GM18907 (cell line): ENCODE data around the gene KIAA1671.
"Not testable (repeated sequence)": the region's sequence is repeated elsewhere in the genome, so short reads cannot be mapped to it uniquely, and the experiment has no call there.

Source experiments
- ATAC-seq: cut with Tn5 transposase; IDR thresholded peaks from one replicate; pipeline ENCODE4 v1.9.1; 2021; ENCODE audit warnings: mild to moderate bottlenecking, moderate library complexity; ENCODE audit not compliant: unreplicated experiment

The KIAA1671 gene

DNA sequence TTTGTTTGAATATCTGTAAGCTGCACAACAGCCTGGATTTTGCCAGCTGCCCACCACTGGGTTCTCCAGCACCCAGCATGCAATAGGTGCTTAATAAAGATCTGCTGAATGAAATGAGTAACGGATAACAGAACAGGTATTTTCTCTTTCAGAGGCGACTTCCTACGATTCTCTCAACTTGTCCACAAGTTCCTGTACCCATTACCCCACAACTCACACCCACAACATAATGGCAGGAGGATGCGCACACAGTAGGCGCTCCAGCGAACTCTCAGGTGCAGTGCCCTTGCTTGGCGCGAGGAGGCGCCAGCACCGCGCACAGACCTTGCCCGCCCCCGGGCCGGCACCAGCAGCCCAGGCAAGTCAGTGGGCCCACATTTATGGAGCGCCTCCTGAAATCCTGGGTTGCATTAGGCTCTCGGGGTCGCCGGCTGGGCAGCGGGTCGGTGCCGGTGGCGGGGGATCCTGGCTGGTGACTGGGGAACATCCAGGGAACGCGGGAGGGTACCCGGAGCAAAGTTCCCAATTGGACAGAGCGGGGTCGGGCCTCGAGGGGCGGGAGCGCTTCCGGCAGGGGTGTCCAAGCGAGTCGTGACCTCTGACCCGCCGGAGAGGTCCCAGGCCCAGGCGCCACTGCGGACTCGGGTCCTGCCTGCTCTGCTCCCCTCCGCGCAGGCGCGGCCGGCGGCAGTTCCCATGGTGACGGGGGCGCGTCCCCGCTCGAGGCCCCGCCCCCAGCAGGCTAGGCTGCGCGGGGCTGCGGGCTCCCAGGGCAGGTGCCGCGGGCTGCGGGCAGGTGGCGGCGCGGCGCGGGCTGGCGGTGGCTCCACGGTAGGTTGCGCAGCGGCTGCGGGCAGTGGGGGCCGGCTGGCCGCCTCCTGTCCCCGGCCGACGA, at the start of gene KIAA1671:
TSS of gene KIAA1671 (plus strand) at position 775 of the 895 bp plus-strand sequence. CDS start 75,284 bp downstream, outside the sequence.
- peak; percentile 74 for ATAC-seq

DNA sequence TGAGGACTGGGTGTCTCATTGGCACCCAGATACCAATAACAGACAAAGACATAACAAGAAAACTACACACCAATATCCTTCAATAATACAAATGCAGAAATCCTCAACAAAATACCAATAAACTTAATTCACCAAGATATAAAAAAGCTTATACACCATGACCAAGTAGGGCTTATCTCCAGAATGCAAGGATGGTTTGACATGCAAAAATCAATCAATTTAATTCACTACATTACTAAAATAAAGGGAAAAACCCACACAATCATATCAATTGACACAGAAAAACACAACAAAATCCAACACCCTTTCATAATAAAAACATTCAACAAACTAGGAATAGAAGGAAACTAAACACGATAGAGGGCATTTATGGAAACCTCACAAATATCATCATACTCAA, 46.6 kb upstream of the KIAA1671 start:
- no peak for ATAC-seq

GRCh38 chr22:24907101-24907500, 45.4 kb upstream of the KIAA1671 start:
- ATAC-seq: not testable (repeated sequence)

DNA sequence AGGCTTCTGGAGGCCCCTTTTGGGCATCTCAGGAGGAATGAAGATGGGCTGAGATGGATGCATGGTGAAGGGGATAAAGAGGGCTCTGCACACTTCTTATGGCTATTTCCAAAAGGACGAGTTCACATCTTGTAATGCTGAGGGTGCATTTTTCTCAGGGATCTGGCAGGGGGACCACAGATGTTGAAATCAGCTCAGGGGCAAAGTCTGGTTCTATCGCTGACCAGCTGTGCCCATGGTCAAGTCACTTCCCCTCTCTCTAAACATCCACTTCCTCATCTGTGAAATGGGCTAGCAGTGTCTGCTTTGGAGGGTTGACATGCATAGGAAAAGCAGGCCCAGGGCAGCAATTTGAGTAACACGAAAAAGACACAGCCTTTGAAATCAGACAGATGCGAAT, 32.5 kb upstream of the KIAA1671 start:
- no peak for ATAC-seq

DNA sequence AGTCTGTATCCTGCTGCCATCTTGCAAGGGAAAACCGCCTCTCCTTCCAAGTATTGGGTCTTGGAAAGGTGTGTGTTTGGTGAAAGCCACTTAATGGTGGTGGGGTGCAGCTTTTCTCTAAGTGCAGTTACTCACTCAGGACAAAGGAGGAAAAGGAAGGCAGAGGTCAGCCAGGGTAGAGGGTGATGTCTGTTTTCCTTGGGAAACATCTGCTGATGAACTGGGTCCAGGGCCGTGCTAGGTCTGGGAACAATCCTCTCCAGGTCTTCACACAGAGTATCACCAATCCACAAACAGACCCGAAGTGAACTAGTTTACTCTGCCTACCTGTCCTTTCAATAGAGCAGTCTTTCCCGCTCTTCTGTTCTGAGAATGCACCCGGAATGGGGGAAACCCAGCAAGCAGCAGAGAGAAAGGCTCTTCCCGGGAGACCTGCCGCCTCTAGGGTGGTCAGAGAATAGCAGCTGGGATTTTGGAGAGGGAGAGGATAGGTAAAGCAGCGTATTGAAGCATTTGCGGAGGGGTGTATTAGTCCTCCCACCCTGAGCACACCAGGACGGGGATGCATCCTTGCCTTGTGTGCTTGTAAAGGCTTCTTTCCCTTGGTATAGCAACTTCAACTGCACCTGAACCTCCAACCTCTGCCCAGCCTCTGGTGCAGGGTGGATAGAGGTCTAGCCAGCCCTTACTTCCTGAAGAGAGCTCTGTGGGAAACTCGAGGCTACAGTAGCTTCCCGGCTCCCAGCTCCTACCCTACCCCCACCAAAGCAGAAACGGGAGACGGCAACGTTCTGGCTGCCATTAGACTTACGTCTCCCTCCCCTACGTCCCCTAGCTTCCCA, 26.7 kb upstream of the KIAA1671 start:
- no peak for ATAC-seq

DNA sequence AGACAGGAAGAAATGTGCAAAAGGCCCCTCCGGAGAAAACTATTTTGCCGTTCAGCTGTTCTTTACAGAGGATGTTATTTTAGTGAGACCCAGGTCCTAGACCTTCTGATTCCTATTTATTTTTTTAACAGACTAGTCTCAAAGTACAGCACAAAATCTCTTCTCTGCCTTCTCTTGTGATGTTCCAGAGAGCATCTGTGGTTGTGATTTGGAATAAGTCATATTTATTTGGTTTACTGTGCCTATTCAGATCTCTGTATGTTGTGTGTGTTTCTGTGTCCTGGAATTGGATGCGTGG, 26.1 kb upstream of the KIAA1671 start:
- no peak for ATAC-seq

DNA sequence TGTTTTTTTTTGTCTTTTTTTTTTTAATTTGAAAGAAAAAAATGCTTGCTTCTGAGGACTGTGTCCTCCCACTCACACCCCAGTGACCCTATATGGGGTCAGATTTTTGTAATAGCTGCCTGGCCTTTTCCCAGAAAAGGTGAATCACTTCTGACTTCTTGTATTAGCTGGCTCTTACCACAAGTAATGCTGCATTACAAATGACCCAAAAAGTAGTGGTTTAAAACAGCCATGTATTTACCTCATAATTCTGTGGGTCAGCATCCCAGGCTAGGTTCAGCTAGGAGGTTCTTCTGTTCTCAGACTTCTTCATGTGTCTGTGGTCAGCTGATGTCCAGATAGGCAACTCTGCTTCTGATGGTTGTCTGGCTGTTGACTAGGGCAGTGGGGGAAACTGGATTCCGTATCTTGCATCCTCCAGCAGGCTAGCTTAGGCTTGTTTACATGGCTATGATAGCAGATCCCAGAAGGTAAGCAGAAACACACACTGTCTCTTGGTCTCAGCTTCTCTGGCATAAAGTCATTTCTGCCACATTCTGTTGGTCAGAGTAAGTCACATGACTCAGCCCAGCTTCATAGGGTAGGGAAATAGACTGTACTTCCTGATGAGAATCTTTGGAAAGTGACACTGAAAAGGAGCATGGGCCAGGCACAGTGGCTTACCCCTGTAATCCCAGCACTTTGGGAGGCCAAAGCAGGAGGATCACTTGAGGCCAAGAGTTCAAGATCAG, 25.5 kb upstream of the KIAA1671 start:
- no peak for ATAC-seq

DNA sequence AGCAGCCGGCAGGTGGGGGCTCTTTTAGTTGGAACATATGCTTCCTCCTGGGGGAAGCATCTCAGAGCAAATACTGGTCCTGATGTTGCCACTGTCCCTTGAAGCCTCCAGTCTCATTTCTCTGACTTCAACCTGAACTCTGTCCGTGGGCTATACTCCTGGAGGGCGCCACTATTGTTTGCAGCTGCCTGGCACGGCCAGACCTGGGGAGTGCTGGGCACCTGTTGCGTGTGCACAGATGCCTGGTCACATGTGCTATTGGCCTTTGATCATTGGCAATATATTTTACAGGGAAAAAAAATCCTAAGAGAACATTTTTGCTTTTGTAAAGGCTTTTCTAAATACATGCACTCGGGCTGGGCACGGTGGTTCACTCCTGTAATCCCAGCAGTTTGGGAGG, 24.2 kb upstream of the KIAA1671 start:
- ATAC-seq: no peak

GRCh38 chr22:24930678-24931077, 21.8 kb upstream of the KIAA1671 start:
- ATAC-seq: no peak

DNA sequence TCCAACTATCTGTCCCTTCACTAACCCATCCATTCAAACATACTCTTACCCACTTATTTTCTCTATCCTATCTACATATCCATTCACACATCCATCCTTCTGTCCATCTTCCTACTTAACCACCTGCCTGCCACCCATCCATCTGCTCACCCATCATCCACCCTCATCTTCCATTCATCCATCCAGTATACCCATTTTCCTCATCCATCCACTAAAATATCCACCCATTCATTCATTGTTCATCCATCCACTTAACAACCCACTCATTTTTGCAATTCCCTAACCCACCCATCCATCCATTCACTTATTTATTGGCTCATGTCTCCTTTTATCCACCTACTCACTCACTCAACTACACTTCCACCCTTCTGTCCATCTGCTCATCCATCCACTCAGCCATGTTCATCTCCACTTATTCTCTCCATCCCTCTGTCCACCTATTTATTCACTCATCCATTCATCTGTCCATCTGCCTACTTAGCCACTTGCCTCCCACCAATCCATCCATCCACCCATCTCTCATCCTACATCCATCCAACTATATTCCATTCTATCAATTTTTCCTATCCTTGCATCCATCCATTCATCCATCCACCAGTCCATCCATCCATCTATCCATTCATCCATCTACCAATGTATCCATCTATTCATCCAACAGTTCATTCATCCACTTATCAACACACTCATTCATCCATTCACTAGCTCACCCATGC, 16.6 kb upstream of the KIAA1671 start:
- ATAC-seq: no peak

DNA sequence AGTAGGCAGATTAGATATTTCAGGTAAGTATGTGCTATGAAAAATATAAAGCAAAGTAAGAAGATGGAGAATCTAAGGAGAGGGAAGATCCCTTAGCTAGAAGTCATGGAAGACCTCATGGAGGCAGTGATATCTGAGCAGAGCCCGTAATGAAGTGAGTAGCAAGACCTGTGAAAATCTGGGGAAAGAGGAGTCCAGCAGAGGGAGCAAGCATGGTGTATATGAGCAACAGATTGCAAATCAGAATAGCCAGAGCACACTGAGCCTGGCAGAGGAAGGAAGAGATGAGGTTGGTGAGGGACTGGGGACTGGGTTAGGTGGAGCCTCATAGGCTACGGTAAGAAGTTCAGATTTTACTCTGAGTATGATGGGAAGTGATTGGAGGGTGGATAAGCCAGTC, 15.4 kb upstream of the KIAA1671 start:
- no peak for ATAC-seq

DNA sequence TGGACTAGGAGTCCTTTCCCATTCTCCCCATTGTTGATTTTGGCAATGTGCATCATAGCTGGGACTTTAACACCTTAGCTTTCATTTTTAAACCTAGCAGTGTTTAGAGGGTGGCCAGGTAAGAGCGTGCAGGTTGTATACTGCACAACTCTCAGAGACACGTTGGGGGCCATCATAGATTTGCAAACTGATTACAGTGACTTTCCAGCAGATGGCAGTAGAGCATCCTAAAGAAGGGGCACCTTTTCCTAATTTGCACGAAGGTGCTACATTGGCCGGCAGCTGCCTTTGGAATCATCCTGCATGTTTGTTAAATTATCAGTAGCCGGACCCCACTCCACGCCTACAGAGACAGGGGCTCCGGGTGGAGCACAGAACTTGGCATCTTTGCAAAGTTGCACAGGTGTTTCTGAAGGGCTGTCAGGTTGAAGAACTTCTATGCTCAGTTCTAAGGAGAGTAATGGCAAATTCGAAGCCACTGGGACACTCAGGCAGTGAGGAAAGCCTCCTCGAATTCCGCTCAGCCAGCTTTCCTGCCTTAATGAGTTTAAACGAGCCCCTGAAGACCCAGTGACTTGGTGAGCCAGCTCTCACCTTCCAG, 13.7 kb upstream of the KIAA1671 start:
- no peak for ATAC-seq

DNA sequence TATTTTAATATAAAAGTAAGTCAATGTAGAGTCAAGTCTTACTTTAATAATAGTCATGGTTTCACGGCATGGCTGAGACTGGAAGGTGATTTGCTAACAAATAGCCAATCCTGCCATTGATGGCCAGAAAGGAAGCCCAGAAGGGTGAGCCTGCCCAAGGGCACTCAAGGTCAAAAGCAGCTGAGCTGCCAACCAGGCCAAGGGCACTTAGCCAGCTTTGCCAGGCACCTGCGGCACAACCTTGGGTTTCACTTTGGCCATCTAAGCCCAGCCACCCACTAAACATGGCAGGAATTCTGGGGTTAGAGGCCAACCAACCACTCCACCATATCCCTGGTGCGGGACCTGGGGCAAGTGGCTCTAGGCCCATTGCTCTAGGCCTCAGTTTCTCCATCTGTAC, 10.2 kb upstream of the KIAA1671 start:
- ATAC-seq: no peak

DNA sequence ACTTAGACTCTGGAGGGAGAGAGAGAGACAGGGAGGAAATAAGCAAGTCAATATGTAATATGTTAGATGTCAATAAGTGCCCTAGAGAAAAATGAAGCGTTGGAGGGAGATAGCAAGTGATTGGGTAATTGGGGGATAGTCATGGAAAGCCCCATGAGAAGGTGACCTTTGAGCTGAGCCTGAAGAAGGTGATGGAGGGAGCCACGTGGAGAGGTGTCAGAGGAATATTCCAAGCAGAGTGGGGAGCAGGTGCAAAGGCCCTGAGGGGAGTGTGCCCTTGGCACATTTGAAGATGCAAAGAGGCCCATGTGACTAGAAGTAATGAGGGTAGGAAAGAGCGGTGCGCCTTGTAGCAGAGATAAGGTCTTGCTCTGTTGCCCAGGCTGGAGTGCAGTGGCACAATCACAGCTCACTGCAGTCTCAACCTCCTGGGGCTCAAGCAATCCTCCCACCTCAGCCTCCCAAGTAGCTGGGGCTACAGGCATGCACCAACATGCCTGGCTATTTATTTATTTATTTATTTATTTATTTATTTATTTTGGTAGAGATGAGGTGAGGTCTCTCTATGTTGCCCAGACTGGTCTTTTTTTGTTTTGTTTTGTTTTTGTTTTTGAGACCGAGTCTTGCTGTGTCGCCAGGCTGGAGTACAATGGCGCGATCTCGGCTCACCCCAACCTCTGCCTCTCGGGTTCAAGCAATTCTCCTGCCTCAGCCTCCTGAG, 8.1 kb upstream of the KIAA1671 start:
- no peak for ATAC-seq

DNA sequence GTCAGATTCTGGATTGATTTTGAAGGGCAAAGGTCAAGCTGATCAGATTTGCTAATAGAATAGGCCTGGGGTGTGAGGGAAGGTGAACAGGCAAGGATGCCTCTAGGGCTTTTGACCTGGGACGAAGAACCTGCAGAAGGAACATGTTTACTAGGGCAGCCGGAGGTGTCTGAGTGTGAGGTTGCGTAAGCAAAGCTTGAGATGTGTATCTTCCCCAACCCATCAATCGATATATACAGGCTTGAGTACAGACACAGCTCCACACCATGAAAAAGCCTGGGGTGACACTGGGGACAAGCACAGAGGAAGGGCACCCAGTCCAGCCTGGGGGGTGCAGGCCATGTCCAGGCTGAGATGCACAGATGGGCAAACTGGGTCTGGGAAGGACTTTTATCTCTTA, 7.1 kb upstream of the KIAA1671 start:
- ATAC-seq: no peak

DNA sequence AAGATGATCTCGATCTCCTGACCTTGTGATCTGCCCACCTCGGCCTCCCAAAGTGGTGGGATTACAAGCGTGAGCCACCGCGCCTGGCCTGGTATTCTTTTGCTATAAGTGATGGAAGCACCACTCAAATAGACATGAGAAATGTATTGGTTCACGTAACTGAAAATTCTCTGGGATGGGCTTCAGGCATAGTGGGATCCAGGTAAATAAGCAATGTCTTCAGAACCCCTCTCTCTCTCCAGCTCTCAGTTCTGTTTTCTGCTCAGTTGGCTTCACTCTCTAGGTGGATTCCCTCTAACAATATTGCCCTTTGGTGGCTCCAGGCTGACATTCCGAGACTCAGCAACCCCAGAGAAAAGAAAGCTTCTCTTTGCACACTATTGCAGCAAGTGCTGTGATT, 5.1 kb upstream of the KIAA1671 start:
- ATAC-seq: no peak

GRCh38 chr22:24947881-24948280, 4.6 kb upstream of the KIAA1671 start:
- ATAC-seq: no peak

DNA sequence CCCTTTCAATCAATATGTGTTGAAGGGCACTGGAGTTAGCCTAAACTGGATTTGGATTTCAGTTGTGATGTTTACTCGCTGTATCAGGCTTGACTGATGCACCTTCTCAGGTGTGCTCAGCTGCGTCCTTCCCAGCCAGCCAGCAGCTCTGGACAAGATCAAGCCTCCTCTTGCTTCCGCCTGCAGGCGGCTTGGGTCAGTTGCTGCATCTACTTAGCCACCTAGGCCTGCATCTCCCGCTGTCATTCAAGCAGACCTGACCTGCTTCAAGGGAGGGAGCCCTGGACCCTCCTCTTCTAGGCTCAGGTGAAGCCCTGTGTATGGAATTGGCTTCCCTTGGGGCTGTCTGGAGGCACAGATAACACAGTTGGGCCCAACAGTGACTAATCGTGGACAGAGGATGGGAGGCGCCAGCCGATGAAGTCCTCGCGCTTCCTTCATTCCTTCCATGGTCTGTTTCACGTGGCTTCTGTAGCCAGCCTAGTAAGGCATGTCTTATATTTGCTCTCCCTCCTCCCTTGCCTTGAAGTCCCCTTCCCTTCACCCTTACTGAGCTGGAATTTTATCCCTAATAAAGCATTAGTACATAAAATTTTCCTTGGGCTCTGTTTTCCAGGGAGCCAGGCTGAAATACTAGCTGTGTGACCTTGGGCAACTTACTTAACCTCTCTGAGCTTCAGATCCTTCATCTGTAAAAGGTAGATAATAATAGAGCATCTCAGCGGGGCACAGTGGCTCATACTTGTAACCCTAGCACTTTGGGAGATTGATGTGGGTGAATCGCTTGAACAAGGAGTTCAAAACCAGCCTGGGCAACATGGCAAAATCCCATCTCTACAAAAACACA, 3.9 kb upstream of the KIAA1671 start:
- no peak for ATAC-seq
